Activated naive CD4-positive, alpha-beta T cell treated with anti-CD3 and anti-CD28 coated beads, Interleukin-2, amount 10 ng/mL, durations not matched to agents 7 days and 5 days (primary cell): Measurements from ENCODE around the gene GARIN3.
"Not testable (repeated sequence)": the region's sequence is repeated elsewhere in the genome, so short reads cannot be mapped to it uniquely, and the experiment has no call there.

Experiments
- CTCF ChIA-PET: fragments of 350-600 bp; sonication (Branson Sonifier 250); formaldehyde crosslinking; loops from one replicate; lab custom pipeline; 2021; ENCODE audit warnings: antibody characterized with exemption; lab: Charles Lee
- DNase-seq: peaks from one replicate; pipeline ENCODE4 v3.0.0-alpha.2; 2020
- H3K27ac Mint-ChIP-seq: one replicate; pipeline ENCODE4 v1.8.0; 2021; ENCODE audit warnings: mild to moderate bottlenecking, moderate library complexity, mixed read lengths
- H3K27me3 Mint-ChIP-seq: one replicate; pipeline ENCODE4 v1.8.0; 2021; ENCODE audit warnings: mild to moderate bottlenecking, mixed read lengths
- H3K36me3 Mint-ChIP-seq: one replicate; pipeline ENCODE4 v1.8.0; 2021; ENCODE audit warnings: mixed read lengths
- H3K4me1 Mint-ChIP-seq: one replicate; pipeline ENCODE4 v1.8.0; 2021; ENCODE audit warnings: mixed read lengths
- H3K4me3 Mint-ChIP-seq: one replicate; pipeline ENCODE4 v1.8.0; 2021; ENCODE audit warnings: mild to moderate bottlenecking, moderate library complexity, mixed read lengths
- H3K9me3 Mint-ChIP-seq: one replicate; pipeline ENCODE4 v1.8.0; 2021; ENCODE audit warnings: mixed read lengths

GARIN3 gene

GRCh38 chr5:157197086-157197485 is 31.0 kb upstream of the GARIN3 start:
- Mint-ChIP-seq H3K9me3 (peaks cover 4% of the 10 kb centered on the region), H3K4me3 (peak overlapping the region; percentile 11), H3K27me3 (no peaks in the 10 kb centered on the region), H3K36me3 (peaks cover 89% of the 10 kb centered on the region), H3K4me1 (peaks cover 100% of the 10 kb centered on the region), H3K27ac (peak overlapping the region; percentile 96)
- CTCF ChIA-PET, result interaction anchor here (2.5 kb wide), 1 partner anchor 49 kb away, joined by 7 read pairs; no protein-coding TSS in a partner anchor
- DNase-seq, result peak; percentile 53

GRCh38 chr5:157196045-157196444 is 30.0 kb upstream of the GARIN3 start:
- Mint-ChIP-seq H3K27me3 (no peaks in the 10 kb centered on the region), H3K4me3 (peak overlapping the region; percentile 24), H3K9me3 (peaks cover 4% of the 10 kb centered on the region), H3K36me3 (peaks cover 89% of the 10 kb centered on the region), H3K4me1 (peaks cover 98% of the 10 kb centered on the region), H3K27ac (peak overlapping the region; percentile 96)
- CTCF ChIA-PET, result interaction anchor here (0.8 to 2.5 kb wide), 4 partner anchors 16 to 48 kb away, joined by 3 to 7 read pairs (median 4); no protein-coding TSS in a partner anchor
- no peak for DNase-seq

- H3K36me3 Mint-ChIP-seq, result peaks cover 88% of the 10 kb centered on the region
- CTCF ChIA-PET, result interaction anchor here (0.6 to 2.2 kb wide), 6 partner anchors 9 to 44 kb away, joined by 3 to 8 read pairs (median 3); no protein-coding TSS in a partner anchor
- H3K9me3 Mint-ChIP-seq, result peaks cover 4% of the 10 kb centered on the region
- H3K4me1 Mint-ChIP-seq, result peaks cover 94% of the 10 kb centered on the region
- peak overlapping the region; percentile 96 for H3K27ac Mint-ChIP-seq
- no peaks in the 10 kb centered on the region for H3K27me3 Mint-ChIP-seq
- peak overlapping the region; percentile 72 for H3K4me3 Mint-ChIP-seq
- peak; percentile 57 for DNase-seq
Observed at GRCh38 chr5:157193699-157194424, 27.8 kb upstream of the GARIN3 start.

DNA sequence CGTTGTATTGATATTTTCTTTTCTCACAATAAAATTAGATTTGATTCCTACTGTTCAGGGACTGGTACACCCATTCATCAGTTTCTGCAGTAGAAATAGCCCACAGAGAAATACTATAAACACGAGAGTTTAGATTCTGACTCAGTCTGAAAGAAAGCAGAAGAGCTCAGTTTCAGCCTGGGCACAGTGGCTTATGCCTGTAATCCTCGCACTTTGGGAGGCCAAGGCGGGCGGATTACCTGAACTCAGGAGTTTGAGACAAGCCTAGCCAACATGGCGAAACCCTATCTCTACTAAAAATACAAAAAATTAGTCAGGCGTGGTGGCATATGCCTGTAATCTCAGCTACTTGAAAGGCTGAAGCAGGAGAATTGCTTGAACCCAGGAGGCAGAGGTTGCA is 23.2 kb upstream of the GARIN3 start:
- CTCF ChIA-PET, result interaction anchor here (1.2 to 4.5 kb wide), 3 partner anchors 9 to 64 kb away, joined by 3 to 29 read pairs (median 6); partner anchors contain the start of gene ITK
- H3K27me3 Mint-ChIP-seq, result no peaks in the 10 kb centered on the region
- H3K36me3 Mint-ChIP-seq, result peaks cover 88% of the 10 kb centered on the region
- peak overlapping the region; percentile 76 for H3K4me3 Mint-ChIP-seq
- H3K4me1 Mint-ChIP-seq, result peaks cover 80% of the 10 kb centered on the region
- peak; percentile 46 for DNase-seq
- peaks cover 4% of the 10 kb centered on the region for H3K9me3 Mint-ChIP-seq
- H3K27ac Mint-ChIP-seq, result peak overlapping the region; percentile 84

DNA sequence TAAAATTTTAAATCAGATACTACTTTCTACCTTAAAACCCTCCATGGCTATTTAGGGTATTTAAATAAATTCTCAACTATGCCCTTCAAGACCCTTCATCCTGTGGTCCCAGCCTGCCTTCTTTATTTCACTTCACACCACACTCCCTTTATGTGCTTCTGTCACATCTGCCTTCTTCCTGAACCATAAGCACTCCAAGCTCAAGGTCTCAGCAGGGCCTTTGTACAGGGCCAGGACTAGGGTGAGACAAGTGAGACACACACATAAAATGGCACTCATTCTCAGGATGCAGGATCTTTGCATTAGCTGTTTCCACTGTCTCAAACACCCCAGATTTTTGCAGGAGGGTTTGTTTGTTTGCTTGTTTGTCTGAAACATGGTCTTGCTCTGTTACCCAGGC is 22.2 kb upstream of the GARIN3 start:
- peak overlapping the region; percentile 76 for H3K4me3 Mint-ChIP-seq
- DNase-seq, result peak; percentile 37
- peaks cover 88% of the 10 kb centered on the region for H3K36me3 Mint-ChIP-seq
- peaks cover 4% of the 10 kb centered on the region for H3K9me3 Mint-ChIP-seq
- peaks cover 71% of the 10 kb centered on the region for H3K4me1 Mint-ChIP-seq
- H3K27ac Mint-ChIP-seq, result peak overlapping the region; percentile 84
- CTCF ChIA-PET, result interaction anchor here (1.8 to 4.5 kb wide), 3 partner anchors 8 to 39 kb away, joined by 6 to 29 read pairs (median 14); partner anchors contain the start of gene ITK
- no peaks in the 10 kb centered on the region for H3K27me3 Mint-ChIP-seq

DNA sequence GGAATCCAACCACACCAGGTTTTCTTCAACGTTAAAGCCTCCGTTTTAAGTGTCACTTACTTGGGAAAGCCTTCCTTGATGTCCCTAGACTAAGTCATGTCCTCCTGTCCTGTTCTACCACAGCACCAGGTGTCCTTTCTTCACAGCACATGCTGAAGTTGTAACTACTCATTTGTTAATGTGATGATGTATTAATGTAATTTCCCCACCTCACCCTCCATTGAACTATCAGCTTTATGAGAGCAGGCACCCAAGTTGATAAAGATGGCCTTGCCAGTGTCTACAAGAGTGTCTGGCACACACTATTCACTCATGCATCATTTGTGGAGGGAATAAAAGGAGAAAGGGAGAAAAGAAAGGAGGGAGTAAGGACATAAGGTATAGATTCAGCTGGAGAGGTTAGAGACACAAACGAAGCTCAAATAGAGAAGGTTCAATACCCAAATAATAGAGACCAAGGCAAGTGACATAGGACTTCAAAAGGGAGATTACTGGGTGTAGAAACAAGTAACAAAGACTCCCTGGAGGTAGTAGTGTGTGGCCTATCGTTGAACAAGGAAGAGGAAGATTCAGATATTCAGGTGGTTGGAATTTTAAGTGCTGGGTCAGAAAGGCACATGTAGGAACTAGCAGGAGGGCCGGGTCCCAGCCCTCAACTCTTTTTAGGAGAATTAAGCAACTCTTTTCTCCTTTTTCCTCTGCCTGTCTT is 21.1 kb upstream of the GARIN3 start:
- Mint-ChIP-seq H3K27ac (peak overlapping the region; percentile 84), H3K4me1 (peaks cover 60% of the 10 kb centered on the region), H3K27me3 (no peaks in the 10 kb centered on the region), H3K9me3 (peaks cover under 1% of the 10 kb centered on the region), H3K4me3 (peak overlapping the region; percentile 76), H3K36me3 (peaks cover 87% of the 10 kb centered on the region)
- DNase-seq, result no peak
- CTCF ChIA-PET, result interaction anchor here (1.2 to 1.8 kb wide), 4 partner anchors 10 to 37 kb away, joined by 4 to 14 read pairs (median 6); no protein-coding TSS in a partner anchor

DNA sequence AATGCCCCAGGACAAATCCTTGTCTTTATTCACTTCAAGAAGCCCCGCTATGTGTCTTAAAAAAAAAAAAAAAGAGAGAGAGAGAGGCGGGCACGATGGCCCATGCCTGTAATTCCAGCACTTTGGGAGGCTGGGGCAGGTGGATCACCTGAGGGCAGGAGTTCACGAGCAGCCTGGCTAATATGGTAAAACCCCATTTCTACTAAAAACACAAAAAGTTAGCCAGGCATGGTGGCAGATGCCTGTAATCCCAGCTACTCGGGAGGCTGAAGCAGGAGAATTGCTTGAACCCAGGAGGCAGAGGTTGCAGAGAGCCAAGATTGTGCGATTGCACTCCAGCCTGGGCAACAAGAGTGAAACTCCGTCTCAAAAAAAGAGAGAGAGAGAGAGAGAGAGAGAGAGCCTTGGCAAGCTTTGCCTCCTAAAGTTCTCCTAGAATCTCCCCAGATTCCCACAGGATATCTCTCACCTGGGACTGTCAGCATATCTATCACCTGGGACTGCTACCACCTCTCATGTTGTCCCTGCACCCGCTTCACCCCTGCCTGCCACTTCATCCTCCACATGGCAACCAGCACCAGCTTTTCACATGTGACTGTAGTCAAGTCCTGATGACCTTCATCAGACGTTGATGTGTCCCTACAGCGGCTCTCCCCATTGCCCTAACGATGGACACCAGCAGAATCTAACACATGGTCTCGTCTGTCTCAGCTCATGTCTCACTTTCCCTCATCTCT is 20.4 kb upstream of the GARIN3 start:
- peaks cover 88% of the 10 kb centered on the region for H3K36me3 Mint-ChIP-seq
- CTCF ChIA-PET, result interaction anchor here (1.2 to 1.8 kb wide), 4 partner anchors 10 to 37 kb away, joined by 4 to 14 read pairs (median 6); no protein-coding TSS in a partner anchor
- peak; percentile 38 for DNase-seq

GRCh38 chr5:157185122-157185521 is 19.1 kb upstream of the GARIN3 start:
- H3K9me3 Mint-ChIP-seq, H3K27me3 Mint-ChIP-seq: not testable (repeated sequence)
- CTCF ChIA-PET, result interaction anchor here (0.9 to 7.8 kb wide), 3 partner anchors 9 to 36 kb away, joined by 3 to 37 read pairs (median 3); no protein-coding TSS in a partner anchor
- Mint-ChIP-seq H3K4me3 (peak overlapping the region; percentile 90), H3K27ac (peak overlapping the region; percentile 82), H3K36me3 (peaks cover 83% of the 10 kb centered on the region), H3K4me1 (peaks cover 47% of the 10 kb centered on the region)
- DNase-seq, result peak; percentile 33

More for the DNA sequence above, 20.4 kb upstream of the GARIN3 start:
- peaks cover 53% of the 10 kb centered on the region for H3K4me1 Mint-ChIP-seq
- peak overlapping the region; percentile 76 for H3K4me3 Mint-ChIP-seq
- H3K27ac Mint-ChIP-seq, result peak overlapping the region; percentile 84
- H3K9me3 Mint-ChIP-seq, result no peaks in the 10 kb centered on the region
- H3K27me3 Mint-ChIP-seq, result no peaks in the 10 kb centered on the region

GRCh38 chr5:157184117-157184670 is 18.1 kb upstream of the GARIN3 start:
- peak overlapping the region; percentile 82 for H3K27ac Mint-ChIP-seq
- peaks cover 48% of the 10 kb centered on the region for H3K4me1 Mint-ChIP-seq

GRCh38 chr5:157182143-157182757 is 16.2 kb upstream of the GARIN3 start:
- H3K27me3 Mint-ChIP-seq, result no peaks in the 10 kb centered on the region
- peaks cover 62% of the 10 kb centered on the region for H3K36me3 Mint-ChIP-seq
- no peak for DNase-seq
- H3K27ac Mint-ChIP-seq, result peak overlapping the region; percentile 97
- H3K9me3 Mint-ChIP-seq, result peaks cover 3% of the 10 kb centered on the region
- CTCF ChIA-PET, result interaction anchor here (0.9 to 7.8 kb wide), 2 partner anchors 12 to 33 kb away, joined by 3 to 37 read pairs; no protein-coding TSS in a partner anchor
- peaks cover 49% of the 10 kb centered on the region for H3K4me1 Mint-ChIP-seq
- peak overlapping the region; percentile 90 for H3K4me3 Mint-ChIP-seq

More at GRCh38 chr5:157184117-157184670, 18.1 kb upstream of the GARIN3 start:
- Mint-ChIP-seq H3K27me3 (no peaks in the 10 kb centered on the region), H3K9me3 (no peaks in the 10 kb centered on the region), H3K36me3 (peaks cover 77% of the 10 kb centered on the region), H3K4me3 (peak overlapping the region; percentile 90)
- peak; percentile 26 for DNase-seq
- CTCF ChIA-PET, result interaction anchor here (0.9 to 7.8 kb wide), 3 partner anchors 9 to 82 kb away, joined by 3 to 37 read pairs (median 3); no protein-coding TSS in a partner anchor

- peak; percentile 64 for DNase-seq
- Mint-ChIP-seq H3K9me3 (peaks cover 3% of the 10 kb centered on the region), H3K36me3 (peaks cover 46% of the 10 kb centered on the region), H3K27ac (peak within 1 kb of the TSS; percentile 97), H3K4me3 (peak within 1 kb of the TSS; percentile 90), H3K4me1 (peaks cover 44% of the 10 kb centered on the region), H3K27me3 (no peaks in the 10 kb centered on the region)
- CTCF ChIA-PET, result interaction anchor here (1.0 to 7.8 kb wide), 8 partner anchors 8 to 38 kb away, joined by 3 to 37 read pairs (median 6); no protein-coding TSS in a partner anchor
Observed at GRCh38 chr5:157180374-157181264, 14.6 kb upstream of the GARIN3 start, which contains the start of gene ITK. Gene ITK (plus strand): TSS chr5:157180840. CDS start chr5:157180978, 138 bp downstream.

- Mint-ChIP-seq H3K9me3 (peaks cover 3% of the 10 kb centered on the region), H3K36me3 (peaks cover 32% of the 10 kb centered on the region), H3K27me3 (no peaks in the 10 kb centered on the region), H3K4me3 (peak overlapping the region; percentile 61), H3K4me1 (peaks cover 57% of the 10 kb centered on the region), H3K27ac (peak overlapping the region; percentile 97)
- DNase-seq, result no peak
- CTCF ChIA-PET, result interaction anchor here (0.9 to 7.8 kb wide), 7 partner anchors 10 to 75 kb away, joined by 3 to 37 read pairs (median 6); no protein-coding TSS in a partner anchor
Observed at GRCh38 chr5:157178966-157179365, 12.9 kb upstream of the GARIN3 start.
